ENCODE results near the gene PUS7L.

DNA sequence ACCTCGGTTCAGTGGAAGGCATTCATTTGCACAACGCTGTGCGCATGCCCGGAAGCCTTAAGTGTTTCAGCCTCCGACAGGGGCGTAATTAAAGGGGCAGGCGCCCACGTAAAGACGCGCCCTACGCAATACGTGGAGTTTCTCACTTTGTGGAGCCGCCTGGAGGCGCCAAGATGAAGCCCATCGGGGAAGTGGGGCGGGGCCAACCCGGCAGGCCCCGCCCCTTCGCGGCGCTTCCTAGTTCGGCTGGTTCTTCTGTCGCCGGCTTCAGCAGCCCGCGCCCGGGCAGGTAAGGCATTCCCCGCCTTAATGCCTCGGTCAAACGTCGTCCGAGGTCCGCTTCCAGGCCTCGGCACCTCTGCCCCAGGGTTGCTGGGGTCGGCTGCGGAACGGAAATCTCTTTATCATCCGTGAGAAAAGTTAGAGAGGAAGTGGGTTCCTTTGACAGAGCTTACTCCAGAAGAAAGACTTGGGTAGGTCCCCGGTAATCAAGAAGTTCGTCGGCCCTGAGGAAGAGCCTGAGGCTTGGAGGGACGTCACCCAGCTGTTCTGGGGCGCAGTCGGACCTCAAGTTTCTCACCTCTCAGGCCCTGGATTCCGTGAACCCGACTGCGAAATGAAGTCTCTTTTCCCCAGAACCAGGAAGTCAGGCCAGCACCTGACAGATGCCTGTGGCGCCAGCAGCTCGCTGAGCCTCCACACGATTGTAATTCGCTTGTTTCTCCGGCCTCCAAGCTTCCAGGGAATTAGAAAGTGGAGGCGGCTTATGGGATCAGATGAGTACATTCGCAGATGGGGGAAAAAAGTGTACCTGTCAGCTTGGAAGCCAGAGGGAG is at the start of gene PUS7L, which contains the start of gene IRAK4:
- TF ChIP-seq EZH2 (IDR thresholded peaks at IDR 0.05; ENCODE audit: borderline replicate concordance, low read depth, low read length, poor library complexity, severe bottlenecking) = no peak
- peak; percentile 58 for TF ChIP-seq CTCF (conservative IDR thresholded peaks at IDR 0.05; ENCODE audit: low read depth, low read length)
